Duodenal mucosa (tissue), 2 donors: ENCODE results near the gene MRPL39.
"Not testable (repeated sequence)": the region's sequence is repeated elsewhere in the genome, so short reads cannot be mapped to it uniquely, and the experiment has no call there.

Experiments
- H3K27ac ChIP-seq: one replicate; pipeline ENCODE4 v1.7.0; 2013; ENCODE audit warnings: low read depth, low read length
- H3K27me3 ChIP-seq, 2 donors: one replicate each; pipeline ENCODE4 v1.7.0; 2013; ENCODE audit warnings: low read length in 2 of 2, control low read depth in 1 of 2; ENCODE audit not compliant: insufficient read depth in 2 of 2, control insufficient read depth in 1 of 2
- H3K36me3 ChIP-seq, 2 donors: one replicate each; pipeline ENCODE4 v1.7.0; 2013; ENCODE audit warnings: low read length in 2 of 2, control low read depth in 1 of 2; ENCODE audit not compliant: insufficient read depth in 2 of 2, control insufficient read depth in 1 of 2
- H3K4me1 ChIP-seq, 2 donors: one replicate each; pipeline ENCODE4 v1.7.0; 2013; ENCODE audit warnings: low read length in 2 of 2, control low read depth in 1 of 2; ENCODE audit not compliant: insufficient read depth in 2 of 2, control insufficient read depth in 1 of 2
- H3K4me3 ChIP-seq, 2 donors: one replicate each; pipeline ENCODE4 v1.7.0; 2013; ENCODE audit warnings: low read length in 2 of 2, low read depth in 1 of 2
- H3K9ac ChIP-seq, 2 donors: one replicate each; pipeline ENCODE4 v1.7.0; 2013; ENCODE audit warnings: low read length in 2 of 2, low read depth in 1 of 2
- H3K9me3 ChIP-seq, 2 donors: one replicate each; pipeline ENCODE4 v1.7.0; 2013; ENCODE audit warnings: low read length in 2 of 2, control low read depth in 1 of 2; ENCODE audit not compliant: control insufficient read depth in 1 of 2

MRPL39 gene

DNA sequence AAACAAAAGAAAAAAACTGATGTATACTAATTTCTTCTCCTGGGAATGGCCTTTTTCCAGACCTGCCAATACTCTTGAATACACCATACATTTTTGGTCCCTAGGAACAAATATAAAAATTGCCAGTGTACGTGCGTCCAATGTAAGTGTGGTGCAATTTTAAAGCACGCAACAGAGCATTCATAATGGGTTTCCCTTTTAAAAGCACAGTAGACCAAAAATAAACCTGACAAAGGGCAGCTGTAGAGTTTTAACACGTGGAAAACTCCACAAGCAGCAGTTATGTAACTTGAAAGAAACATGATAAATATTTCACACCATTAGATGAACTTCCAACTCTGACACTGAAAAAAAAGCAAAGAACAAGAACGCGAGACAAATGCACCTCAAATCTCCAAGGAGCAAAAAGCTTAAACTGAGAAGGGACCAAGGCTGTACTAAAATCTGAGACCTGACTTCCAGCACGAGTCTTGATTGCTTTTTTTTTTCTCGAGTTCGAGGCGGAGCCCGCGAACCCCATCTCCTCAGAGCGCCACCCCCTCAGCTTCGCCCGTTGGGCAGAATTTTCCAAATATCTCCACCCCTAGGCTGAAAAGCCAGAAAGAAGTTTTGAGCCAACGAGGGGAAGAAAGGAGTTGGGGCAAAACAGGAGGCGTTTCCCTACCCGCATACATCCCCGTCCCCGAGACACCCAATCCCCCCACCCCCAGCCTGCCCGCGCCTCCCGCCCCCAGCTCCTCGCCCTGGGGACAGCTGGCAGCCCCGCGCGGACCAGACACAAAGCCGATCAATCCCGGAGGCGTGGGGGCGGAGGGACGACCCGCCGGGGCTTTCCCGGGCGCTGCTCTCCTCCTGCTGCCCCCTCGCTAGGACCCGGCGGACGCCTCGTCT, 31.6 kb upstream of the MRPL39 start, which contains the start of gene JAM2:
Gene JAM2, plus strand, starts transcription at position 599 of the 891 bp plus-strand sequence. CDS start 564 bp downstream, outside the sequence.
- Histone ChIP-seq H3K9me3 (no peaks in the 10 kb centered on the region), H3K27me3 (peaks cover 16 to 25% of the 10 kb centered on the region in 2 donors), H3K9ac (peak within 1 kb of the TSS in 1 of 2 donors; percentile 25), H3K27ac (peak within 1 kb of the TSS; percentile 32), H3K4me1 (peaks cover 0 to 6% of the 10 kb centered on the region in 2 donors), H3K4me3 (peak within 1 kb of the TSS; percentile 58 to 66), H3K36me3 (no peaks in the 10 kb centered on the region)

DNA sequence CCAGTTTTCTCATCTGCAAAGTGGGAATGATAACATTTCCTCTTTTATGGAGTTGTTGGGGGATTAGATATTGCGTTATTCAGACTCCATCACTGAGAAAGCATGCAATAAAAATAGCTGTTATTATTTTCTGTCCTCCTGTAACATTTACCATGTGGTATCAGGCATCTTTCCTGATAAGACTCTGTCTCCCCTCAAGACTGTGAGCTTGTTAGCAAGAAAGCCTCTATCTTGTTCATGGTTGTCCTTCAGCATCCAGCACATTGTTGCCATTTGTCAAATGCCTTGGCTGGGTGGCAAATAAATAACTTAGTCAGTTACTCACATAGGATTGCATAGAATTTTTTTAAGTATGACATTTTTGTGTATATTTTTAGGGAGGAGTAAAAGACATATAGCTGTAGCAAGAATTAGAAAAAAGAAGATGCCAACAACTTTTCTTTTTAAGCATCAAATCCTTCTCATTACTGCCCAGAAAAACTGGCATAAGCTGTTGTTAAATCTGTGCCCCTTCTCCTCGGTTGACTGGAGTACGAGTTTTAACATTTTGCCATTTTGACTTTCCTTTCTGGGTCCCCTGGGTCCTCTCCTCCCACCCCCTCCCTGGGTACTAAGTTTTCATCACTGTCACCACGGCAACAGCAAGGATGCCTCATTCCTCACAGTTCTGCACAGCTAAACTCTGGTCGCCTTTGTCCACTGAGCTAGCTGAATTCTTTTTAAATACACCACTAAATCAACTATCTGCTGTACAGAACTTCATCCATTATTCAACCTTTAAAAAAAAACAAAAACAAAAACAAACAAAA, 30.8 kb upstream of the MRPL39 start:
- no peak overlapping the region for H3K9ac ChIP-seq
- H3K4me1 ChIP-seq = peaks cover 0 to 6% of the 10 kb centered on the region in 2 donors
- no peak overlapping the region for H3K27ac ChIP-seq
- no peaks in the 10 kb centered on the region for H3K9me3 ChIP-seq
- no peak overlapping the region for H3K4me3 ChIP-seq
- H3K36me3 ChIP-seq = no peaks in the 10 kb centered on the region
- H3K27me3 ChIP-seq = peaks cover 16 to 25% of the 10 kb centered on the region in 2 donors

DNA sequence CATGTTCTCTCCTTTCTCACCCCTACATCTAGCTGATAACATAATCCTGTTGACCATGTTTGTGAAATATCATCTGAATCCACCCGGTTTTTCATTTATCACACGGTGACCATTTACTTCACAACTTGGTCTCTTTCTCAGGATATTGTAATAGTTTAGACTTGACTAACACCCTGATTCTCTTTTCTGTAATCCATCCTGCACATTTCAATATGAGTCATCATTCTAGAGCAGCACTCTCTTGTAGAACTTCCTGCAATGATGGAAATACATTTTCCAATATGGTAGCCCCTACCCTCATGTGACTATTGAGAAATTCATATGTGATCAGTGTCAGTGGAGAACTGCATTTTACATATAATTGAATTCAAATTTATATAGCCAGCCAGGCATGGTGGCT, 29.4 kb upstream of the MRPL39 start:
- Histone ChIP-seq H3K4me3 (no peak overlapping the region), H3K4me1 (peaks cover 0 to 6% of the 10 kb centered on the region in 2 donors), H3K36me3 (no peaks in the 10 kb centered on the region), H3K9ac (no peak overlapping the region), H3K27ac (no peak overlapping the region), H3K27me3 (peaks cover 16 to 25% of the 10 kb centered on the region in 2 donors), H3K9me3 (no peaks in the 10 kb centered on the region)

DNA sequence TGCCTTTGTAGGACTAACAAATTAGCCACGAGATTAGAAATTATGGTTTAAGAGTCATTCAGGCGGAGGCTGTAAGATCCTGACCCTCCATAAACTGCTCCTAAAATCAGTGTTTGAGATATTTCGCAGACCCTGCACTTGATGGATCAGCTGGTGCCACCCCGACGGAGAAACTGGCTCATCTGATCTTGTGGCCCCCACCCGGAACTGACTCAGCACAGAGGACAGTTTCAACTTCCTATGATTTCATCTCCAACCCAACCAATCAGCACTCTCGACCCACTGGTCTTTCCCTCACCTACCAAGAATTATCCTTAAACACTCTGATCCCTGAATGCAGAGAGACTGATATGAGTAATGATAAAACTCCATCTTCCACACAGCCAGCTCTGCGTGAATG, 28.0 kb upstream of the MRPL39 start:
- Histone ChIP-seq H3K36me3 (no peaks in the 10 kb centered on the region), H3K4me1 (peaks cover 0 to 3% of the 10 kb centered on the region in 2 donors), H3K27ac (no peak overlapping the region), H3K4me3 (no peak overlapping the region), H3K9me3 (no peaks in the 10 kb centered on the region), H3K27me3 (peaks cover 8 to 23% of the 10 kb centered on the region in 2 donors), H3K9ac (no peak overlapping the region)

DNA sequence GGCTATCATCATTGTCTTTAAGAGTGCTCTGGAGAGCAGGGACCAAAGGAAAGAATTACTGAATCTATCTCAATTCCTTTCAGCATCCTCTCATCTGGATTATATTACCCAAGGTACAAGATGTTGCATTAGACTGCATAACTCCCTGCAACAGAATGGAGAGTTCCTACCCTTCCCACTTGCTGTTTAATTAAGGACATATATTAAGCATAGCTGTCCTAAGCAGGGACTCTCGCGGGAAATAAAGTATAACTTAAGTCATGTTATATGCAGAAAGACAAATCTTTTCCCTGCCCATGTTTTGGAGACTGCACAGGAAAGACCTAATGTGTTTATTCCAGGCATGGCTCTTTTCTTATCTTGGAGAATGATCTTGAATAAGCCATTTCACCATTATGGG, 25.0 kb upstream of the MRPL39 start:
- Histone ChIP-seq H3K27me3 (peaks cover 0 to under 1% of the 10 kb centered on the region in 2 donors), H3K27ac (no peak overlapping the region), H3K9me3 (no peaks in the 10 kb centered on the region), H3K4me3 (no peak overlapping the region), H3K4me1 (no peaks in the 10 kb centered on the region), H3K9ac (no peak overlapping the region), H3K36me3 (no peaks in the 10 kb centered on the region)

DNA sequence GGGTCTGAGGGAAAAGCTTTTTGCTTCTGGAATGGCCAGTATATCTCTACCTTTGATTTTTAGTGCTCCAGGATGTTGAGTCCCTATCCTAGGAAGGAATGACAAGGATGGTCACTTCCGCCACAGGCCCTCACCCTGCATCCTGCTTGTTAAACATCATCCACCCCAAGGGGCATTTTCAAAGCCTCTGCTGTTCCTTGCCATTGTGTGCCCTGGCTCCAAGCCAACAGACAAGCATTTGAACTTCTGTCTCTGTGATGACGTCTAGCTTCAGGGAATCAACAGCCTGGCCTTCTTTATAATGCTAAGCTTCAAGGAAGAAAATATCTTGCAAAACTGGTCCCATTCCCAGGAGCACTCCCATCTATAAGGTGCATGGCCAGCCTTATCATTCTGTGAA, 19.5 kb upstream of the MRPL39 start:
- Histone ChIP-seq H3K4me3 (no peak overlapping the region), H3K9me3 (no peaks in the 10 kb centered on the region), H3K27me3 (no peaks in the 10 kb centered on the region), H3K36me3 (no peaks in the 10 kb centered on the region), H3K27ac (no peak overlapping the region), H3K4me1 (no peaks in the 10 kb centered on the region), H3K9ac (no peak overlapping the region)

DNA sequence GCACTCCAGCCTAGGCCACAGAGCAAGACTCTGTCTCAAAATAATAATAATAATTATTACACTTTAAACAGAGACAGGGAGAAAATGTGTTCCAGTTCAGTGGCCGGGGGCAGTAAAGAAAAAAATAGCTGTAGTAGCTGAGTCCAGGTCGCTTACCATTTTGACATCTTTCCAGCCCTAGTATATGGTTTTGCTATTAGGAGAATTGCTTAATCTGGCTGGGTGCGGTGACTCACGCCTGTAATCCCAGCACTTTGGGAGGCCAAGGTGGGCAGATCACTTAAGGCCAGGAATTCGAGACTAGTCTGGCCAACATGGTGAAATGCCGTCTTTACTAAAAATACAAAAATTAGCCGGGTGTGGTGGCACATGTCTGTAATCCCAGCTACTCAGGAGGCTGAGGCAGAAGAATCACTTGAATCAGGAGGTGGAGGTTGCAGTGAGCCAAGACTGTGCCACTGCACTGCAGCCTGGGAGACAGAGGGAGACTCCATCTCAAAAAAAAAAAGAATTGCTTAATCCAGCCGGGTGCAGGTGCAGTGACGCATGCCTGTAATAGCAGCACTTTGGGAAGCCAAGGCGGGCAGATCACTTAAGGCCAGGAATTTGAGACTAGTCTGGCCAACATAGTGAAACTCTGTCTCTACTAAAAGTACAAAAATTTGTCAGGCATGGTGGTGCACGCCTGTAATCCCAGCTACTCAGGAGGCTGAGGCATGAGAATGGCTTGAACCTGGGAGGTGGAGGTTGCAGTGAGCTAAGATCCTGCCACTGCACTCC, 18.7 kb upstream of the MRPL39 start:
- H3K4me1 ChIP-seq, H3K27me3 ChIP-seq, H3K27ac ChIP-seq, H3K9ac ChIP-seq, H3K9me3 ChIP-seq, H3K4me3 ChIP-seq, H3K36me3 ChIP-seq: not testable (repeated sequence)

DNA sequence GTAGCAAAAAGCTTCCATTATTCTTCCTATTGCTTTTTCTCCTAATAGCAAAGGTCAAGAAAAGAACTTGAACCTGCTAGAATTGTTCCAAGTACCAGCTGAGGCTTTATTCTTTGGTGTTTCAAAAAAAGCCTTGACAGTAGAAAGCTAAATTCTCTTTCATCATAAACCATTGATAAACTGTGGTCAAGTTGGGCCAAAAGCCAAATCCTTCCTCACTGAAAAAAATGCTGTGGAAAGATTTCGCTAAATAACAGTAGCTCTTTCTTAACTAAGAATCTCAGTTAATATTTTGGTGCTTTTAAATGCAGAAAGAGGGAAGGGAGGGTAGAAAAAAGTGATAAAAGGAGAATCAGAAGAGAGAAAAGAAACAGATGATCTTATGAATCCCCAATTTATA, 17.8 kb upstream of the MRPL39 start:
- Histone ChIP-seq H3K27ac (no peak overlapping the region), H3K36me3 (no peaks in the 10 kb centered on the region), H3K9ac (no peak overlapping the region), H3K4me1 (no peaks in the 10 kb centered on the region), H3K4me3 (no peak overlapping the region), H3K9me3 (no peaks in the 10 kb centered on the region), H3K27me3 (no peaks in the 10 kb centered on the region)

DNA sequence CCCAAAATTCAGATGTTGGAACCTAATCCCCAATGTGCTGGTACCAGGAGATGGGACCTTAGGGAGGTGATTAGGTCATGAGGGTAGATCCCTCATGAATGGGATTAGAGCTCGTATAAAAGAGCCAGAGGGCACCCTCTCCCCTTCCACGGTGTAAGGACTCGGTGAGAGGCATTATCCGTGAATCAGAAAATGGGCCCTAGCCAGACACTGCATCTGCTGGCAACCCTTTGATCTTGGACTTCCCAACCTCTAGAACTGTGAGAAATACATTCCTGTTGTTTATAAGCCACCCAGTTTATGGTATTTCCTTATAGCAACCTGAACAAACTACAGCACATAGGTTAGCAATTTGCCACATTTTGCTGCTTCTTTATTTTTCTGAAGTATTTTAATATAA, 17.2 kb upstream of the MRPL39 start:
- Histone ChIP-seq H3K9ac (no peak overlapping the region), H3K36me3 (no peaks in the 10 kb centered on the region), H3K4me3 (no peak overlapping the region), H3K27ac (no peak overlapping the region), H3K27me3 (no peaks in the 10 kb centered on the region), H3K4me1 (no peaks in the 10 kb centered on the region), H3K9me3 (no peaks in the 10 kb centered on the region)
